ENCODE results near the gene TSPEAR.

DNA sequence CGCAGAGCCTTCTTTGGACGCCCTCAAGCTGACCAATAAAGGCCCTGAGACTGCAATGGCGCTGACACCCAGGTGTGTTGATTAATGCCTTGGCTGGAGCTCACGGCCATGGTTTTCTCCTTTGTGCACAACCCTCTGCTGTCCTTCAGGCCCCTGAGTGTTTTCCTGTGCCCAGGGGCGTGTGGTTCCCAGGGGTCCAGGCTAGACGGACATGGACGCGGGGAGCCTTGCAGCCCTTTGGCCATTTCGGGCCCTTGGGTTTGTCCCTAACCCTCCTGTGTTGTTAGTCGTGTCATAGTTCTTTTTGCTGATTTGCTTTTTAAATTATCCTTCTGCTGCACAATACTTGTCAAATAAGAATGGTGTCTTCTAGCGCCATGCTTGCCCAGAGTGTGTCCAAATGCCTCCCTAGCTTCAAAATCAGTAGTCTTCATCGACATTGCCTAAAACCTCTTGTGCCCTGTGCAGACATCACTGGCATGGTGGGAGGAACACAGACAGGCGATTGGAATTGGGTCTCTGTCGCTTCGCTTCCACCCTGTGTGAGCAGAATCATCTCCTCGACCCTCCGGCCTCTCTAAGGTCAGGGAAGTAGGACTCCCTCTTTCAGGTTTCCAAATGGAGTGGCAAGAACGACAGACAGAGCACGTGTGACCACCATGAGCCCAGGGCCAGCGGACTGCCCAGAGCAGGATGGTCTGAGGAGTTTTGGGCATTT is 135.9 kb downstream of the TSPEAR start:
- TF ChIP-seq, protein P1, sequence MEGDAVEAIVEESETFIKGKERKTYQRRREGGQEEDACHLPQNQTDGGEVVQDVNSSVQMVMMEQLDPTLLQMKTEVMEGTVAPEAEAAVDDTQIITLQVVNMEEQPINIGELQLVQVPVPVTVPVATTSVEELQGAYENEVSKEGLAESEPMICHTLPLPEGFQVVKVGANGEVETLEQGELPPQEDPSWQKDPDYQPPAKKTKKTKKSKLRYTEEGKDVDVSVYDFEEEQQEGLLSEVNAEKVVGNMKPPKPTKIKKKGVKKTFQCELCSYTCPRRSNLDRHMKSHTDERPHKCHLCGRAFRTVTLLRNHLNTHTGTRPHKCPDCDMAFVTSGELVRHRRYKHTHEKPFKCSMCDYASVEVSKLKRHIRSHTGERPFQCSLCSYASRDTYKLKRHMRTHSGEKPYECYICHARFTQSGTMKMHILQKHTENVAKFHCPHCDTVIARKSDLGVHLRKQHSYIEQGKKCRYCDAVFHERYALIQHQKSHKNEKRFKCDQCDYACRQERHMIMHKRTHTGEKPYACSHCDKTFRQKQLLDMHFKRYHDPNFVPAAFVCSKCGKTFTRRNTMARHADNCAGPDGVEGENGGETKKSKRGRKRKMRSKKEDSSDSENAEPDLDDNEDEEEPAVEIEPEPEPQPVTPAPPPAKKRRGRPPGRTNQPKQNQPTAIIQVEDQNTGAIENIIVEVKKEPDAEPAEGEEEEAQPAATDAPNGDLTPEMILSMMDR (IDR thresholded peaks at IDR 0.05; ENCODE audit: insufficient read depth, low read length, poor library complexity, severe bottlenecking), result no peak
- no peak for TF ChIP-seq EZH2phosphoT487 (conservative IDR thresholded peaks at IDR 0.05; ENCODE audit: low read length)

All from SU-DHL-6 (cell line).